A549 treated with CpdA at 1 μM for 4 hours (cell line): ENCODE data around the gene USP10. TPM values are rescaled to one million over a fixed set of nuclear protein-coding genes. Genes with fewer than 3 reads are reported as not detected.

Experiments used
- total RNA-seq: library from RNA; stranded (reverse); fragments of 200-300 nt; extraction: Qiagen RNA extraction; gene quantifications from 5 replicates; pipeline ENCODE4 v1.2.3, GENCODE V29; 2022; ENCODE audit warnings: low read depth

USP10 gene, protein sequence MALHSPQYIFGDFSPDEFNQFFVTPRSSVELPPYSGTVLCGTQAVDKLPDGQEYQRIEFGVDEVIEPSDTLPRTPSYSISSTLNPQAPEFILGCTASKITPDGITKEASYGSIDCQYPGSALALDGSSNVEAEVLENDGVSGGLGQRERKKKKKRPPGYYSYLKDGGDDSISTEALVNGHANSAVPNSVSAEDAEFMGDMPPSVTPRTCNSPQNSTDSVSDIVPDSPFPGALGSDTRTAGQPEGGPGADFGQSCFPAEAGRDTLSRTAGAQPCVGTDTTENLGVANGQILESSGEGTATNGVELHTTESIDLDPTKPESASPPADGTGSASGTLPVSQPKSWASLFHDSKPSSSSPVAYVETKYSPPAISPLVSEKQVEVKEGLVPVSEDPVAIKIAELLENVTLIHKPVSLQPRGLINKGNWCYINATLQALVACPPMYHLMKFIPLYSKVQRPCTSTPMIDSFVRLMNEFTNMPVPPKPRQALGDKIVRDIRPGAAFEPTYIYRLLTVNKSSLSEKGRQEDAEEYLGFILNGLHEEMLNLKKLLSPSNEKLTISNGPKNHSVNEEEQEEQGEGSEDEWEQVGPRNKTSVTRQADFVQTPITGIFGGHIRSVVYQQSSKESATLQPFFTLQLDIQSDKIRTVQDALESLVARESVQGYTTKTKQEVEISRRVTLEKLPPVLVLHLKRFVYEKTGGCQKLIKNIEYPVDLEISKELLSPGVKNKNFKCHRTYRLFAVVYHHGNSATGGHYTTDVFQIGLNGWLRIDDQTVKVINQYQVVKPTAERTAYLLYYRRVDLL
- 79.5 to 92.8 TPM (median 81.4 TPM) in 5 replicates for total RNA-seq

DNA sequence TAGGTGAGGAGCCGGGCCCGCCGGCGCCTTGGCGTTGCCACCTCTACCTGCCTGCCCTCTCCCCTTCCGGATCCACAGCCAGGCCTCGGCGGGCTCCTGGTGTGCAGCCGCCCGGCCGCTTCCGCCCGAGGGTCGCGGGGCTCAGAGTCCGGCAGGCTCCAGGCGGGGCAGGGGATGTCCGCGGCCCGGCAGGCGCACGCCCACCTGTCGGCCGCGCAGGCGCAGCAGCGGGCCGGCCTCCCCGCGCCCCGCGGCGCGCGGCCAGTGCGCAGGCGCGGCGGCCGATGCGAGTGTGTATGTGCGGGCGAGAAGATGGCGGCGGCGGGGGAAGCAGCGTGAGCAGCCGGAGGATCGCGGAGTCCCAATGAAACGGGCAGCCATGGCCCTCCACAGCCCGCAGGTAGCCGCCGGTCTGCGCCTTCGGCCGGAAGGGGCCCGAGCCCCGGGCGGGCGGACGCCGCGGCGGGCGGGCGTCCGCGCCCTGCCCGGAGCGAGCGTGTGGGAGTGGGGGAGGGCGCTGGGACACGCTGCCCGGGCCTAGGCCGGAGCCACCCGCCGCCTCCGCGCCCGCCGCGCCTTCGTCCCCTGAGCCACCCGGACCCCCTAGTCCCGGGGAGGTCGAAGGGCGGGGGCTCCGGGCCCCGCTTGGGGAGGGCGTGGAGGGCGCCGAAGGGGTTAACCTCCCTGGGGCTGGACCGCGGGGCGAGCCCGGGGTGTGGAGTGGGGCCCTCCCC, at the start of gene USP10:
USP10 (plus strand) TSS at position 289 of the 734 bp plus-strand sequence; CDS start at position 380, 91 bp downstream.

DNA sequence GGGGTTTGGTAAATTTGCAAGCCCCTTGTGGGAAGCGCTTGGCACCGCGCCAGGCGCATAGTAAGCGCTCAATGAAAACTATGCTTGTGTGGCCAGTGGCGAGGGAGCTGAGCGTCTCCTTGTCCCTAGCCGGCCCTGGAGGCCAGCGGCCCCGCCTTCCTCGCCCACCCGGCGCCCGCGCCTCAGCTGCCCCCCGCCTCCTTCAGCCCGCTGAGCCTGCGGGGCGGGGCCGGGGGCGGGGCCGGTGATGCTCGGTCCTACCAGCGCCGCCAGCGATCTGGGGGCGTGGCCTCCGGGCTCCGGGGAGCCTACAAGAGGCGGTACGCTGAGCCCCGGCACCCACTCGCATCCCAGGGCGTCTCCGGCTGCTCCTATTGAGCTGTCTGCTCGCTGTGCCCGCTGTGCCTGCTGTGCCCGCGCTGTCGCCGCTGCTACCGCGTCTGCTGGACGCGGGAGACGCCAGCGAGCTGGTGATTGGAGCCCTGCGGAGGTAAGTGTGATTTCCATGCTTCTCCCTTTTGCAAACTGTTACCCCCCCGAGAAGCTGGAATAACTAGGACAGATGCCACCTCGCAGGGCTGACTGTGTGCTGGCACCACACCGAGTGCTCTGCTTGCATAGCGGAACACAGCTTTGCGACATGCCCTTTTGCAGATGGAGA, 120.0 kb downstream of the USP10 start, which contains the start of gene CRISPLD2:
CRISPLD2 (plus strand) TSS at position 342 of the 661 bp plus-strand sequence. CDS start 18,511 bp downstream, outside the sequence.

Other genes with a start within 250 kb of the USP10 start
- gene MEAK7, start 195.3 kb upstream of the USP10 start, total RNA-seq = 47.1 to 60.5 TPM (median 52.1 TPM) in 5 replicates
- gene COTL1, start 81.9 kb upstream of the USP10 start, total RNA-seq = 435 to 605 TPM (median 537 TPM) in 5 replicates
- gene KLHL36, start 51.5 kb upstream of the USP10 start, total RNA-seq = 16.4 to 25.1 TPM (median 19.8 TPM) in 5 replicates
- 2.6 to 4.0 TPM (median 3.8 TPM) in 5 replicates for gene CRISPLD2, start 120.0 kb downstream of the USP10 start, total RNA-seq